IMR-90 (cell line): ENCODE results near the gene OR1D5. TPM values are rescaled to one million over a fixed set of nuclear protein-coding genes. Genes with fewer than 3 reads are reported as not detected.

Source experiments
- ATAC-seq: fragments of 200-7000 bp; cut with Tn5 transposase; 2 replicates; pipeline ENCODE4 v1.9.1; 2020; ENCODE audit warnings: low read depth, mild to moderate bottlenecking, moderate library complexity
- BruUV-seq: library from RNA; stranded (reverse); fragments of 400-500 nt; replicated peaks from 2 replicates; lab custom pipeline; 2021; lab: Mats Ljungman, UMichigan
- CTCF ChIA-PET: fragments of 300-600 bp; formaldehyde crosslinking; extraction: SDS; loops from one replicate; lab custom pipeline; 2021; ENCODE audit warnings: antibody characterized with exemption; lab: Yijun Ruan, JAX
- POLR2A ChIA-PET: fragments of 300-600 bp; sonication (Branson Sonifier 250); formaldehyde crosslinking; loops from one replicate; lab custom pipeline; 2022; ENCODE audit warnings: antibody characterized with exemption; ENCODE audit not compliant: unreplicated experiment; lab: Charles Lee
- DNase-seq: peaks from one replicate; pipeline ENCODE4 v3.0.0; 2013
- H2AFZ ChIP-seq: replicated peaks from 2 replicates; pipeline ENCODE3; 2013; ENCODE audit warnings: low read length, mild to moderate bottlenecking; ENCODE audit not compliant: poor library complexity
- H2AK5ac ChIP-seq: 2 replicates; pipeline ENCODE4 v1.6.1; 2013; ENCODE audit warnings: low read depth, low read length, inconsistent platforms
- H2AK9ac ChIP-seq: replicated peaks from 2 replicates; pipeline ENCODE3; 2013; ENCODE audit warnings: mild to moderate bottlenecking, low read depth, low read length, moderate library complexity; ENCODE audit not compliant: poor library complexity
- H2BK120ac ChIP-seq: 2 replicates; pipeline ENCODE4 v1.6.1; 2013; ENCODE audit warnings: low read depth, low read length, inconsistent platforms
- H2BK15ac ChIP-seq: 3 replicates; pipeline ENCODE4 v1.6.1; 2013; ENCODE audit warnings: low read depth, low read length, inconsistent platforms
- H2BK20ac ChIP-seq: 2 replicates; pipeline ENCODE4 v1.6.1; 2013; ENCODE audit warnings: low read depth, mild to moderate bottlenecking, inconsistent platforms, low read length, moderate library complexity
- H2BK5ac ChIP-seq: 2 replicates; pipeline ENCODE4 v1.6.1; 2013; ENCODE audit warnings: mild to moderate bottlenecking, low read depth, low read length, inconsistent platforms; ENCODE audit not compliant: poor library complexity, severe bottlenecking
- H3K14ac ChIP-seq: replicated peaks from 2 replicates; pipeline ENCODE4 v1.6.1; 2013; ENCODE audit warnings: low read depth, low read length, inconsistent platforms
- H3K18ac ChIP-seq: 2 replicates; pipeline ENCODE4 v1.6.1; 2013; ENCODE audit warnings: low read depth, low read length, control low read depth
- H3K23ac ChIP-seq: 2 replicates; pipeline ENCODE4 v1.6.1; 2013; ENCODE audit warnings: low read depth, low read length, inconsistent platforms
- H3K27ac ChIP-seq: 2 replicates; pipeline ENCODE4 v1.5.1; 2013; ENCODE audit warnings: mild to moderate bottlenecking, control low read depth, low read length; ENCODE audit not compliant: insufficient read depth
- H3K27me3 ChIP-seq: 2 replicates; pipeline ENCODE4 v1.6.1; 2013; ENCODE audit warnings: low read length; ENCODE audit not compliant: control insufficient read depth, insufficient read depth
- H3K36me3 ChIP-seq: 2 replicates; pipeline ENCODE4 v1.6.1; 2013; ENCODE audit warnings: low read length, mixed read lengths; ENCODE audit not compliant: control insufficient read depth, insufficient read depth
- H3K4ac ChIP-seq: 2 replicates; pipeline ENCODE4 v1.6.1; 2013; ENCODE audit warnings: low read depth, low read length, inconsistent platforms
- H3K4me1 ChIP-seq: 2 replicates; pipeline ENCODE4 v1.6.1; 2013; ENCODE audit warnings: low read length, mixed read lengths; ENCODE audit not compliant: control insufficient read depth, insufficient read depth
- H3K4me2 ChIP-seq: 2 replicates; pipeline ENCODE4 v1.6.1; 2013; ENCODE audit warnings: low read depth, mild to moderate bottlenecking, control low read depth, low read length, moderate library complexity
- H3K4me3 ChIP-seq: 2 replicates; pipeline ENCODE4 v1.5.1; 2013; ENCODE audit warnings: low read depth, mild to moderate bottlenecking, control low read depth, low read length, moderate library complexity; ENCODE audit not compliant: insufficient read depth
- H3K56ac ChIP-seq: 2 replicates; pipeline ENCODE4 v1.6.1; 2013; ENCODE audit warnings: low read length, inconsistent platforms; ENCODE audit not compliant: insufficient read depth; ENCODE audit errors: extremely low read depth
- H3K79me1 ChIP-seq, 2 experiments: 2 replicates each; pipeline ENCODE4 v1.6.1; 2013; ENCODE audit warnings: low read length in 2 of 2, inconsistent platforms in 1 of 2, low read depth in 1 of 2
- H3K9ac ChIP-seq: 2 replicates; pipeline ENCODE4 v1.6.1; 2013; ENCODE audit warnings: low read depth, low read length, control low read depth
- H3K9me1 ChIP-seq: 2 replicates; pipeline ENCODE4 v1.6.1; 2013; ENCODE audit warnings: low read length, inconsistent platforms; ENCODE audit not compliant: insufficient read depth
- H3K9me3 ChIP-seq: 2 replicates; pipeline ENCODE4 v1.6.1; 2013; ENCODE audit warnings: low read length; ENCODE audit not compliant: control insufficient read depth, insufficient read depth
- H4K20me1 ChIP-seq: 2 replicates; pipeline ENCODE4 v1.6.1; 2013; ENCODE audit warnings: low read length, inconsistent platforms; ENCODE audit not compliant: insufficient read depth
- H4K5ac ChIP-seq: 2 replicates; pipeline ENCODE4 v1.6.1; 2013; ENCODE audit warnings: mild to moderate bottlenecking, low read depth, low read length, control low read depth
- H4K8ac ChIP-seq, 2 experiments: 2 replicates each; pipeline ENCODE4 v1.6.1; 2013; ENCODE audit warnings: low read depth in 2 of 2, low read length in 2 of 2, control low read depth in 1 of 2, inconsistent platforms in 1 of 2
- H4K91ac ChIP-seq: 2 replicates; pipeline ENCODE4 v1.6.1; 2013; ENCODE audit warnings: low read depth, low read length, inconsistent platforms; ENCODE audit not compliant: insufficient read depth
- BHLHE40 ChIP-seq: fragments of 150-350 bp; IDR thresholded peaks from 2 replicates; pipeline ENCODE4 v1.6.1; 2016; ENCODE audit warnings: mild to moderate bottlenecking, low read depth, low read length
- CEBPB ChIP-seq: IDR thresholded peaks from 2 replicates; pipeline ENCODE4 v1.6.1; 2012; ENCODE audit warnings: low read depth, low read length, improper control_type of control experiment
- RAD21 ChIP-seq: IDR thresholded peaks from 2 replicates; pipeline ENCODE4 v1.6.1; 2012; ENCODE audit warnings: low read length, improper control_type of control experiment
- WGBS, 2 experiments: methylation state at CpG; one replicate each; pipeline versions ENCODE4 v1.1.5 to v1.1.7; 2013; ENCODE audit warnings: missing lambda C conversion rate in 2 of 2; ENCODE audit not compliant: insufficient read length in 1 of 2; ENCODE audit errors: extremely low coverage in 2 of 2; 5-methylcytosine and 5-hydroxymethylcytosine counted together
- dilution Hi-C: fragments of 300-500 bp; cut with HindIII; formaldehyde crosslinking; loops from one replicate; pipeline ENCODE4 v1.14.3; 2018; ENCODE audit warnings: low sequenced_read_pairs; ENCODE audit not compliant: unreplicated experiment
- in situ Hi-C: fragments of 300-500 bp; cut with MboI; formaldehyde crosslinking; loops from 3 replicates; pipeline ENCODE4 v1.14.3; 2019; ENCODE audit warnings: low sequenced_read_pairs, inconsistent platforms, mixed read lengths
- intact Hi-C: fragments of 100-400 bp; cut with micrococcal nuclease; formaldehyde crosslinking; loops from 2 replicates; pipeline ENCODE4 v1.10.0; 2022
- polyA plus RNA-seq, 3 experiments: library from polyadenylated mRNA; depleted of rRNA; stranded (reverse); fragments of >200 nt; gene quantifications; 2 replicates each; pipeline ENCODE4 v1.2.3, GENCODE V29; 2012; ENCODE audit warnings: low replicate concordance in 1 of 3
- total RNA-seq: library from RNA; depleted of rRNA; stranded (reverse); fragments of >200 nt; gene quantifications from 2 replicates; pipeline ENCODE4 v1.2.3, GENCODE V29; 2012
- TF ChIP-seq, protein P1 (sequence below): fragments of 150-350 bp; IDR thresholded peaks from 2 replicates; pipeline ENCODE4 v1.6.1; 2017; ENCODE audit warnings: mild to moderate bottlenecking, antibody characterized with exemption, low read length, low read depth
- TF ChIP-seq, protein P2 (sequence below): fragments of 150-350 bp; IDR thresholded peaks from 2 replicates; pipeline ENCODE4 v1.6.1; 2016; ENCODE audit warnings: low read depth, mild to moderate bottlenecking, low read length, moderate library complexity, borderline replicate concordance

The OR1D5 gene
- total and polyA plus RNA-seq, 2 of the 4 experiments (the other 2 are of a cell fraction): not detected

DNA sequence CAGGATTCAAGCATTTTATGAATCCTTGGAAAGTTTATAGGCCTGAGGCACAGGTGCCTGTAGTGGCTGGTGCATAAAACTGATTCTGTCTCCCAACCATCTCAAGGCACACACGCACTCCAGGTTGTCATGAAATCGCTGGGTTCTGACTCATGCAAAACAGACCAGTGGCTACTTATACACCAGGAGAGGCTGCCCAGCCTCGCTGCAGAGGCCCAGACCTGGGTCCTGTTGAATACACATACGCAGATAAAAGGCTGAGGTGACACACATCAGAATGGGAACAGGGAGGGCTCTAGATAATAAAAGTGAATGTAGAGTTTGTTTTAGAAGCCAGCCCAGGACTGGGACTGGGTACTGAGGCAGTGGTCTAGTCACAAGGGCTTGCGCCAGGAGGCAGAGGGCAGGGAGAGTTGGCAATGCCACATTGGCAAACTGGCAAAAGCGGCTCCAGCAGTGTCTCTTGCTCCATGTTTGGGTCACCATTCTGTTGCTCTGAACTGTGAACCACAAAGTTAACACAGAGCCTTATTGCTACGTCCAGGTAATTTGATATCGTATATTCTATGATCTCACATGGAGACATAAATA is 13.6 kb downstream of the OR1D5 start:
- TF ChIP-seq, protein P1, sequence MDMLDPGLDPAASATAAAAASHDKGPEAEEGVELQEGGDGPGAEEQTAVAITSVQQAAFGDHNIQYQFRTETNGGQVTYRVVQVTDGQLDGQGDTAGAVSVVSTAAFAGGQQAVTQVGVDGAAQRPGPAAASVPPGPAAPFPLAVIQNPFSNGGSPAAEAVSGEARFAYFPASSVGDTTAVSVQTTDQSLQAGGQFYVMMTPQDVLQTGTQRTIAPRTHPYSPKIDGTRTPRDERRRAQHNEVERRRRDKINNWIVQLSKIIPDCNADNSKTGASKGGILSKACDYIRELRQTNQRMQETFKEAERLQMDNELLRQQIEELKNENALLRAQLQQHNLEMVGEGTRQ: no peak
- TF ChIP-seq RAD21: no peak
- no peak for TF ChIP-seq CEBPB
- TF ChIP-seq, protein P2, sequence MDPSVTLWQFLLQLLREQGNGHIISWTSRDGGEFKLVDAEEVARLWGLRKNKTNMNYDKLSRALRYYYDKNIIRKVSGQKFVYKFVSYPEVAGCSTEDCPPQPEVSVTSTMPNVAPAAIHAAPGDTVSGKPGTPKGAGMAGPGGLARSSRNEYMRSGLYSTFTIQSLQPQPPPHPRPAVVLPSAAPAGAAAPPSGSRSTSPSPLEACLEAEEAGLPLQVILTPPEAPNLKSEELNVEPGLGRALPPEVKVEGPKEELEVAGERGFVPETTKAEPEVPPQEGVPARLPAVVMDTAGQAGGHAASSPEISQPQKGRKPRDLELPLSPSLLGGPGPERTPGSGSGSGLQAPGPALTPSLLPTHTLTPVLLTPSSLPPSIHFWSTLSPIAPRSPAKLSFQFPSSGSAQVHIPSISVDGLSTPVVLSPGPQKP: no peak
- TF ChIP-seq BHLHE40: no peak
- WGBS, 2 experiments: 70% methylated on average over 2 of the region's 8 CpGs; no CpG with 5 or more reads in 1 of the 2 experiments
- H2BK120ac ChIP-seq: no peak overlapping the region
- no peak overlapping the region for H3K9ac ChIP-seq
- CTCF ChIA-PET: no interaction called here
- H2AK9ac ChIP-seq: no peak overlapping the region
- no peaks in the 10 kb centered on the region for H3K79me1 ChIP-seq
- H4K5ac ChIP-seq: no peak overlapping the region
- H3K14ac ChIP-seq: no peak overlapping the region
- no peak overlapping the region for H3K27ac ChIP-seq
- H2AFZ ChIP-seq: no peak overlapping the region
- no peak overlapping the region for H2BK20ac ChIP-seq
- no peaks in the 10 kb centered on the region for H3K9me3 ChIP-seq
- BruUV-seq: no TSS peak
- no peak overlapping the region for H3K56ac ChIP-seq
- no peak overlapping the region for H3K4me3 ChIP-seq
- no peaks in the 10 kb centered on the region for H3K9me1 ChIP-seq
- no peak overlapping the region for H3K23ac ChIP-seq
- in situ Hi-C loops: loop anchor here (10.0 to 25.0 kb wide), 2 partner anchors 595 to 763 kb away; partner anchors contain the start of gene ITGAE
- intact Hi-C loops: loop anchor here (5.0 to 10.0 kb wide), 2 partner anchors 598 to 685 kb away; no protein-coding TSS in a partner anchor
- H4K8ac ChIP-seq: peak overlapping the region; percentile 63 to 96; a peak in 2 of 4 replicates
- no peaks in the 10 kb centered on the region for H3K36me3 ChIP-seq
- DNase-seq (no peak), ATAC-seq (no peak)
- no peaks in the 10 kb centered on the region for H4K20me1 ChIP-seq
- no peaks in the 10 kb centered on the region for H3K27me3 ChIP-seq
- no peak overlapping the region for H3K4ac ChIP-seq
- H3K4me1 ChIP-seq: no peaks in the 10 kb centered on the region
- H3K18ac ChIP-seq: no peak overlapping the region
- H3K4me2 ChIP-seq: no peak overlapping the region
- no peak overlapping the region for H4K91ac ChIP-seq
- no peak overlapping the region for H2BK5ac ChIP-seq
- dilution Hi-C loops: no loop called here
- POLR2A ChIA-PET: no interaction called here
- H2AK5ac ChIP-seq: no peak overlapping the region
- H2BK15ac ChIP-seq: no peak overlapping the region
